BLaER1 treated with 17β-estradiol and CSF1 and Interleukin-3, amounts not matched to agents 10 nM and 100 nM (cell line): ENCODE measurements around the gene WDR62.

Source experiments
- H3K27ac ChIP-seq, 11 experiments: shearing (Covaris generic); formaldehyde crosslinking; 2 replicates each; pipeline ENCODE4 v1.8.1; 2022
- H3K27me3 ChIP-seq, 11 experiments: shearing (Covaris generic); formaldehyde crosslinking; 2 replicates each; pipeline ENCODE4 v1.8.1; 2022
- H3K36me3 ChIP-seq, 11 experiments: shearing (Covaris generic); formaldehyde crosslinking; 2 replicates each; pipeline ENCODE4 v1.8.1; 2022
- H3K4me1 ChIP-seq, 10 experiments: shearing (Covaris generic); formaldehyde crosslinking; 2 replicates each; pipeline ENCODE4 v1.8.1; 2022
- H3K4me2 ChIP-seq, 11 experiments: shearing (Covaris generic); formaldehyde crosslinking; 2 replicates each; pipeline ENCODE4 v1.8.1; 2022
- H3K4me3 ChIP-seq, 10 experiments: shearing (Covaris generic); formaldehyde crosslinking; 2 replicates each; pipeline ENCODE4 v1.8.1; 2022
- H3K9ac ChIP-seq, 11 experiments: shearing (Covaris generic); formaldehyde crosslinking; 2 replicates each; pipeline ENCODE4 v1.8.1; 2022
- H3K9me3 ChIP-seq, 11 experiments: shearing (Covaris generic); formaldehyde crosslinking; replicated peaks in 1 of 11; 2 replicates each; pipeline ENCODE4 v1.8.1; 2022
- H4K20me1 ChIP-seq, 11 experiments: shearing (Covaris generic); formaldehyde crosslinking; 2 replicates each; pipeline ENCODE4 v1.8.1; 2022
- Cebpa-rat ChIP-seq, 11 experiments: shearing (Covaris generic); IDR thresholded peaks; 2 replicates each; pipeline ENCODE4 v1.8.1; 2022

The WDR62 gene

GRCh38 chr19:36014012-36014924 lies 40.4 kb upstream of the WDR62 start, which contains the start of gene ALKBH6:
ALKBH6 (minus strand) TSS chr19:36014213; CDS start chr19:36013397, 816 bp downstream.
- TF ChIP-seq Cebpa-rat (IDR thresholded peaks at IDR 0.05): no peak
- peaks cover 0 to 8% (median under 1%) of the 10 kb centered on the region in 11 experiments; a peak in 12 of 22 replicates for H3K27me3 ChIP-seq
- H3K4me1 ChIP-seq: peaks cover 18 to 28% (median 20%) of the 10 kb centered on the region in 10 experiments
- H3K4me3 ChIP-seq: peak within 1 kb of the TSS; percentile 71 to 82 (median 78)
- no peaks in the 10 kb centered on the region for H3K9me3 ChIP-seq
- H3K9ac ChIP-seq: peak within 1 kb of the TSS; percentile 79 to 89 (median 84)
- peak within 1 kb of the TSS; percentile 88 to 99 (median 95) for H3K4me2 ChIP-seq
- no peaks in the 10 kb centered on the region; a peak in 1 of 22 replicates for H4K20me1 ChIP-seq
- H3K27ac ChIP-seq: peak within 1 kb of the TSS; percentile 73 to 85 (median 82)
- H3K36me3 ChIP-seq: peaks cover 0 to 23% (median 0%) of the 10 kb centered on the region in 11 experiments; a peak in 6 of 22 replicates

GRCh38 chr19:36019061-36019670 lies 35.5 kb upstream of the WDR62 start:
- H4K20me1 ChIP-seq: no peaks in the 10 kb centered on the region; a peak in 1 of 22 replicates
- no peak overlapping the region for H3K9ac ChIP-seq
- no peak overlapping the region for H3K27ac ChIP-seq
- no peak overlapping the region for H3K4me2 ChIP-seq
- peaks cover 0 to 66% (median 23%) of the 10 kb centered on the region in 11 experiments; a peak in 17 of 22 replicates for H3K36me3 ChIP-seq
- no peak for TF ChIP-seq Cebpa-rat (IDR thresholded peaks at IDR 0.05)
- no peaks in the 10 kb centered on the region for H3K27me3 ChIP-seq
- H3K9me3 ChIP-seq: no peaks in the 10 kb centered on the region
- H3K4me3 ChIP-seq: no peak overlapping the region
- H3K4me1 ChIP-seq: peaks cover 9 to 11% (median 10%) of the 10 kb centered on the region in 10 experiments

- no peak for TF ChIP-seq Cebpa-rat (IDR thresholded peaks at IDR 0.05)
- Histone ChIP-seq H3K36me3 (peaks cover 0 to 68% (median 31%) of the 10 kb centered on the region in 11 experiments; a peak in 17 of 22 replicates), H3K9ac (no peak overlapping the region), H3K4me3 (no peak overlapping the region), H3K27ac (no peak overlapping the region), H3K4me2 (no peak overlapping the region), H3K9me3 (no peaks in the 10 kb centered on the region), H3K27me3 (no peaks in the 10 kb centered on the region), H3K4me1 (no peaks in the 10 kb centered on the region), H4K20me1 (no peaks in the 10 kb centered on the region; a peak in 2 of 22 replicates)
These were observed 31.3 kb upstream of the WDR62 start for GRCh38 chr19:36023432-36023831.

- no peaks in the 10 kb centered on the region for H3K9me3 ChIP-seq
- no peaks in the 10 kb centered on the region for H3K27me3 ChIP-seq
- H3K36me3 ChIP-seq: peaks cover 0 to 51% (median 31%) of the 10 kb centered on the region in 11 experiments; a peak in 17 of 22 replicates
- H3K4me2 ChIP-seq: no peak overlapping the region
- H3K9ac ChIP-seq: no peak overlapping the region
- no peak overlapping the region for H3K27ac ChIP-seq
- no peaks in the 10 kb centered on the region for H3K4me1 ChIP-seq
- H4K20me1 ChIP-seq: no peaks in the 10 kb centered on the region; a peak in 2 of 22 replicates
- H3K4me3 ChIP-seq: no peak overlapping the region
- TF ChIP-seq Cebpa-rat (IDR thresholded peaks at IDR 0.05): no peak
These were observed 29.2 kb upstream of the WDR62 start for GRCh38 chr19:36025541-36025940.

GRCh38 chr19:36026091-36026876 lies 28.4 kb upstream of the WDR62 start:
- H3K9me3 ChIP-seq: no peaks in the 10 kb centered on the region
- H3K4me3 ChIP-seq: no peak overlapping the region
- no peaks in the 10 kb centered on the region; a peak in 2 of 22 replicates for H4K20me1 ChIP-seq
- no peak overlapping the region for H3K4me2 ChIP-seq
- H3K27ac ChIP-seq: no peak overlapping the region
- H3K27me3 ChIP-seq: no peaks in the 10 kb centered on the region
- H3K36me3 ChIP-seq: peaks cover 0 to 44% (median 27%) of the 10 kb centered on the region in 11 experiments; a peak in 17 of 22 replicates
- H3K9ac ChIP-seq: no peak overlapping the region
- no peak for TF ChIP-seq Cebpa-rat (IDR thresholded peaks at IDR 0.05)
- no peaks in the 10 kb centered on the region for H3K4me1 ChIP-seq

GRCh38 chr19:36027696-36028095 lies 27.0 kb upstream of the WDR62 start:
- TF ChIP-seq Cebpa-rat (IDR thresholded peaks at IDR 0.05): no peak
- Histone ChIP-seq H3K36me3 (peaks cover 0 to 30% (median 17%) of the 10 kb centered on the region in 11 experiments; a peak in 15 of 22 replicates), H3K27me3 (no peaks in the 10 kb centered on the region), H4K20me1 (no peaks in the 10 kb centered on the region; a peak in 2 of 22 replicates), H3K9me3 (no peaks in the 10 kb centered on the region), H3K4me1 (peaks cover 0 to 7% (median 1%) of the 10 kb centered on the region in 10 experiments; a peak in 6 of 20 replicates), H3K9ac (no peak overlapping the region), H3K4me2 (no peak overlapping the region), H3K4me3 (no peak overlapping the region), H3K27ac (no peak overlapping the region)

GRCh38 chr19:36028313-36029041 lies 26.2 kb upstream of the WDR62 start:
- no peak overlapping the region for H3K4me3 ChIP-seq
- no peak overlapping the region for H3K9ac ChIP-seq
- H3K27me3 ChIP-seq: no peaks in the 10 kb centered on the region
- no peaks in the 10 kb centered on the region; a peak in 2 of 22 replicates for H4K20me1 ChIP-seq
- no peak for TF ChIP-seq Cebpa-rat (IDR thresholded peaks at IDR 0.05)
- H3K36me3 ChIP-seq: peaks cover 0 to 24% (median 11%) of the 10 kb centered on the region in 11 experiments; a peak in 14 of 22 replicates
- no peak overlapping the region for H3K27ac ChIP-seq
- no peak overlapping the region for H3K4me2 ChIP-seq
- H3K9me3 ChIP-seq: no peaks in the 10 kb centered on the region
- H3K4me1 ChIP-seq: peaks cover 0 to 12% (median 5%) of the 10 kb centered on the region in 10 experiments; a peak in 9 of 20 replicates
